ENCODE measurements around the gene TNFSF18. TPM values are rescaled to one million over a fixed set of nuclear protein-coding genes. Genes with fewer than 3 reads are reported as not detected.

The TNFSF18 gene
- total RNA-seq, 1 experiment from 2014 or later, result not detected

- no peaks in the 10 kb centered on the region for H3K4me1 ChIP-seq (ENCODE audit: insufficient read depth, low read length, poor library complexity, severe bottlenecking)
- no peak for DNase-seq (ENCODE audit: low spot score)
- POLR2A ChIA-PET (ENCODE audit: low non-redundant PET), result no interaction called here
- no peak overlapping the region for H3K4me3 ChIP-seq (ENCODE audit: low read depth, low read length, poor library complexity, severe bottlenecking)
- H3K27ac ChIP-seq (ENCODE audit: low read depth, low read length, poor library complexity, severe bottlenecking), result no peak overlapping the region
- no peaks in the 10 kb centered on the region for H3K27me3 ChIP-seq (replicated peaks; ENCODE audit: insufficient read depth, low read depth, low read length, poor library complexity)
- intact Hi-C loops (cut with micrococcal nuclease; ENCODE audit: unreplicated experiment), result no loop called here
- no peaks in the 10 kb centered on the region for H3K9me3 ChIP-seq (ENCODE audit: low read depth, low read length, poor library complexity, severe bottlenecking)
- no peak for TF ChIP-seq EZH2 (IDR thresholded peaks at IDR 0.05; ENCODE audit: borderline replicate concordance, low read depth, low read length, poor library complexity, severe bottlenecking)
- no peak for TF ChIP-seq CTCF (conservative IDR thresholded peaks at IDR 0.05; ENCODE audit: low read depth, low read length)
- CTCF ChIA-PET, result no interaction called here
- H3K36me3 ChIP-seq (ENCODE audit: insufficient read depth, low read length, poor library complexity, severe bottlenecking), result no peaks in the 10 kb centered on the region
- no TSS peak for BruUV-seq (replicated peaks)
Measured at GRCh38 chr1:173064011-173064410, 13.3 kb upstream of the TNFSF18 start.

- no peaks in the 10 kb centered on the region for H3K27me3 ChIP-seq (replicated peaks; ENCODE audit: insufficient read depth, low read depth, low read length, poor library complexity)
- POLR2A ChIA-PET (ENCODE audit: low non-redundant PET), result no interaction called here
- BruUV-seq (replicated peaks), result no TSS peak
- CTCF ChIA-PET, result no interaction called here
- H3K27ac ChIP-seq (ENCODE audit: low read depth, low read length, poor library complexity, severe bottlenecking), result no peak overlapping the region
- H3K4me3 ChIP-seq (ENCODE audit: low read depth, low read length, poor library complexity, severe bottlenecking), result no peak overlapping the region
- DNase-seq (ENCODE audit: low spot score), result no peak
- H3K36me3 ChIP-seq (ENCODE audit: insufficient read depth, low read length, poor library complexity, severe bottlenecking), result no peaks in the 10 kb centered on the region
- TF ChIP-seq CTCF (conservative IDR thresholded peaks at IDR 0.05; ENCODE audit: low read depth, low read length) (no peak), EZH2 (IDR thresholded peaks at IDR 0.05; ENCODE audit: borderline replicate concordance, low read depth, low read length, poor library complexity, severe bottlenecking) (no peak)
- H3K9me3 ChIP-seq (ENCODE audit: low read depth, low read length, poor library complexity, severe bottlenecking), result no peaks in the 10 kb centered on the region
- no peaks in the 10 kb centered on the region for H3K4me1 ChIP-seq (ENCODE audit: insufficient read depth, low read length, poor library complexity, severe bottlenecking)
- intact Hi-C loops (cut with micrococcal nuclease; ENCODE audit: unreplicated experiment), result no loop called here
Measured at GRCh38 chr1:173063171-173063570, 12.4 kb upstream of the TNFSF18 start.

- ChIA-PET POLR2A (ENCODE audit: low non-redundant PET) (no interaction called here), CTCF (no interaction called here)
- intact Hi-C loops (cut with micrococcal nuclease; ENCODE audit: unreplicated experiment), result no loop called here
- H3K36me3 ChIP-seq (ENCODE audit: insufficient read depth, low read length, poor library complexity, severe bottlenecking), result no peaks in the 10 kb centered on the region
- H3K27ac ChIP-seq (ENCODE audit: low read depth, low read length, poor library complexity, severe bottlenecking), result no peak overlapping the region
- H3K9me3 ChIP-seq (ENCODE audit: low read depth, low read length, poor library complexity, severe bottlenecking), result no peaks in the 10 kb centered on the region
- TF ChIP-seq EZH2 (IDR thresholded peaks at IDR 0.05; ENCODE audit: borderline replicate concordance, low read depth, low read length, poor library complexity, severe bottlenecking) (no peak), CTCF (conservative IDR thresholded peaks at IDR 0.05; ENCODE audit: low read depth, low read length) (no peak)
- no peaks in the 10 kb centered on the region for H3K4me1 ChIP-seq (ENCODE audit: insufficient read depth, low read length, poor library complexity, severe bottlenecking)
- no TSS peak for BruUV-seq (replicated peaks)
- no peaks in the 10 kb centered on the region for H3K27me3 ChIP-seq (replicated peaks; ENCODE audit: insufficient read depth, low read depth, low read length, poor library complexity)
- no peak overlapping the region for H3K4me3 ChIP-seq (ENCODE audit: low read depth, low read length, poor library complexity, severe bottlenecking)
- no peak for DNase-seq (ENCODE audit: low spot score)
Measured at GRCh38 chr1:173062150-173062938, 11.6 kb upstream of the TNFSF18 start.
